GM12878 (cell line): ENCODE data around the gene BCAS3. TPM values are rescaled to one million over a fixed set of nuclear protein-coding genes. Genes with fewer than 3 reads are reported as not detected.

ENCODE experiments used
- ATAC-seq: fragments of 200-7000 bp; cut with Tn5 transposase; 3 replicates; pipeline ENCODE4 v1.9.1; 2020; ENCODE audit warnings: mild to moderate bottlenecking, moderate library complexity
- BruUV-seq: library from RNA; stranded (reverse); fragments of 400-500 nt; replicated peaks from 2 replicates; lab custom pipeline; 2021; lab: Mats Ljungman, UMichigan
- CTCF ChIA-PET: fragments of 300-600 bp; sonication (Branson Sonifier 250); formaldehyde crosslinking; extraction: SDS; loops from one replicate; lab custom pipeline; 2021; ENCODE audit warnings: inconsistent platforms; lab: Yijun Ruan, JAX
- POLR2A ChIA-PET: fragments of 350-600 bp; formaldehyde crosslinking; extraction: SDS; loops from one replicate; lab custom pipeline; 2021; ENCODE audit warnings: inconsistent platforms; lab: Charles Lee
- RAD21 ChIA-PET: fragments of 300-600 bp; sonication (Branson Sonifier 250); formaldehyde crosslinking; loops from one replicate; lab custom pipeline; 2023; ENCODE audit warnings: antibody characterized with exemption; ENCODE audit not compliant: unreplicated experiment; lab: Charles Lee
- SMC1A ChIA-PET: fragments of 300-600 bp; sonication (Branson Sonifier 250); formaldehyde crosslinking; loops from one replicate; lab custom pipeline; 2023; ENCODE audit not compliant: unreplicated experiment, uncharacterized antibody; lab: Charles Lee
- DNase-seq: peaks from one replicate; pipeline ENCODE4 v3.0.0-alpha.2; 2011; ENCODE audit warnings: low read depth, low spot score
- FAIRE-seq: peaks from 3 replicates; lab custom pipeline; 2011; peaks lifted over from hg19 to GRCh38; lab: Jason Lieb, UNC
- H2AFZ ChIP-seq: 2 replicates; pipeline ENCODE4 v1.6.0; 2011; ENCODE audit warnings: low read depth, low read length, control low read depth; ENCODE audit not compliant: control insufficient read depth
- H3K27ac ChIP-seq: 2 replicates; pipeline ENCODE4 v1.5.1; 2011; ENCODE audit warnings: control low read depth; ENCODE audit not compliant: control insufficient read depth, insufficient read depth
- H3K27me3 ChIP-seq, 2 experiments: replicated peaks in 1 of 2; 2 replicates each; pipeline versions ENCODE4 v1.6.0 to v1.6.1; 2011; ENCODE audit warnings: low read length in 1 of 2; ENCODE audit not compliant: control insufficient read depth in 2 of 2, insufficient read depth in 2 of 2
- H3K36me3 ChIP-seq, 2 experiments: 2 replicates each; pipeline ENCODE4 v1.5.1; 2011; ENCODE audit warnings: low read length in 1 of 2; ENCODE audit not compliant: control insufficient read depth in 2 of 2, insufficient read depth in 2 of 2
- H3K4me1 ChIP-seq: 2 replicates; pipeline ENCODE4 v1.6.1; 2011; ENCODE audit warnings: mild to moderate bottlenecking, low read length, moderate library complexity, mixed read lengths; ENCODE audit not compliant: control insufficient read depth, insufficient read depth
- H3K4me2 ChIP-seq: 2 replicates; pipeline ENCODE4 v1.6.0; 2011; ENCODE audit warnings: control low read depth; ENCODE audit not compliant: control insufficient read depth, insufficient read depth
- H3K4me3 ChIP-seq: fragments of 200-600 bp; sonication (generic); 2 replicates; pipeline ENCODE4 v1.5.1; 2016
- H3K79me2 ChIP-seq: 2 replicates; pipeline ENCODE4 v1.6.0; 2011; ENCODE audit warnings: low read length; ENCODE audit not compliant: control insufficient read depth, insufficient read depth
- H3K9ac ChIP-seq: 2 replicates; pipeline ENCODE4 v1.8.0; 2011; ENCODE audit warnings: low read length, control low read depth, mixed read lengths; ENCODE audit not compliant: control insufficient read depth, insufficient read depth
- H3K9me3 ChIP-seq: replicated peaks from 3 replicates; pipeline ENCODE4 v1.5.1; 2011; ENCODE audit warnings: mild to moderate bottlenecking, low read length; ENCODE audit not compliant: control insufficient read depth, insufficient read depth
- H4K20me1 ChIP-seq: 2 replicates; pipeline ENCODE4 v1.6.0; 2011; ENCODE audit not compliant: control insufficient read depth, insufficient read depth
- BACH1 ChIP-seq: fragments of 450-650 bp; IDR thresholded peaks from 2 replicates; pipeline ENCODE4 v1.6.1; 2017; ENCODE audit warnings: mild to moderate bottlenecking, borderline replicate concordance
- CHD1 ChIP-seq: IDR thresholded peaks from 2 replicates; pipeline ENCODE4 v1.6.1; 2012; ENCODE audit warnings: low read depth, low read length, improper control_type of control experiment
- HDGF ChIP-seq: fragments of 450-650 bp; IDR thresholded peaks from 2 replicates; pipeline ENCODE4 v1.6.1; 2016; ENCODE audit warnings: antibody characterized with exemption
- JUNB ChIP-seq: IDR thresholded peaks from 2 replicates; pipeline ENCODE4 v1.6.1; 2016; ENCODE audit warnings: antibody characterized with exemption, mild to moderate bottlenecking
- KDM1A ChIP-seq: fragments of 200-600 bp; sonication (generic); IDR thresholded peaks from 2 replicates; pipeline ENCODE4 v1.6.1; 2016; ENCODE audit warnings: borderline replicate concordance
- NFXL1 ChIP-seq: fragments of 450-650 bp; IDR thresholded peaks from 2 replicates; pipeline ENCODE4 v1.6.1; 2017; ENCODE audit warnings: antibody characterized with exemption, mild to moderate bottlenecking, borderline replicate concordance
- NFYA ChIP-seq: IDR thresholded peaks from 2 replicates; pipeline ENCODE4 v1.6.1; 2011; ENCODE audit warnings: low read depth, mild to moderate bottlenecking, low read length, improper control_type of control experiment, borderline replicate concordance
- PBX3 ChIP-seq: IDR thresholded peaks from 2 replicates; pipeline ENCODE4 v1.6.1; 2011; ENCODE audit warnings: mild to moderate bottlenecking, low read depth, low read length, moderate library complexity; ENCODE audit not compliant: insufficient replicate concordance
- PML ChIP-seq: IDR thresholded peaks from 2 replicates; pipeline ENCODE4 v1.6.1; 2012; ENCODE audit warnings: low read length, inconsistent platforms
- RAD51 ChIP-seq: fragments of 450-650 bp; IDR thresholded peaks from 2 replicates; pipeline ENCODE4 v1.6.1; 2016; ENCODE audit warnings: moderate library complexity, mild to moderate bottlenecking, inconsistent platforms
- SMAD1 ChIP-seq: fragments of 450-650 bp; IDR thresholded peaks from 2 replicates; pipeline ENCODE4 v1.6.1; 2018; ENCODE audit warnings: mild to moderate bottlenecking, low read depth; ENCODE audit not compliant: partially characterized antibody
- TBL1XR1 ChIP-seq: IDR thresholded peaks from 2 replicates; pipeline ENCODE4 v1.6.1; 2012; ENCODE audit warnings: low read depth, low read length, improper control_type of control experiment
- TCF12 ChIP-seq: IDR thresholded peaks from 2 replicates; pipeline ENCODE4 v1.6.1; 2011; ENCODE audit warnings: low read depth, mild to moderate bottlenecking, low read length
- ZNF384 ChIP-seq: IDR thresholded peaks from 2 replicates; pipeline ENCODE4 v1.6.1; 2012; ENCODE audit warnings: low read depth, mild to moderate bottlenecking, low read length, improper control_type of control experiment, borderline replicate concordance
- WGBS: methylation state at CpG from one replicate; pipeline ENCODE4 v1.1.6; 2016; ENCODE audit warnings: low lambda C conversion rate; ENCODE audit not compliant: insufficient replicate concordance, insufficient coverage; ENCODE audit errors: missing lambda C conversion rate; 5-methylcytosine and 5-hydroxymethylcytosine counted together
- in situ Hi-C: fragments of 300-500 bp; cut with MboI; formaldehyde crosslinking; loops from 9 replicates; pipeline ENCODE4 v1.14.3; 2018; ENCODE audit warnings: mixed read lengths
- intact Hi-C: fragments of 100-400 bp; cut with micrococcal nuclease; formaldehyde crosslinking; loops from one replicate; pipeline ENCODE4 v1.14.2; 2022; ENCODE audit not compliant: unreplicated experiment
- polyA plus RNA-seq, 11 experiments: library from polyadenylated mRNA; depleted of rRNA in 4 of 11; unstranded in 6 of 11; stranded (reverse) in 5 of 11; fragments of >200 nt; fragmentation: Nextera tagmentation in 4 of 11; fragmentation: Illumina TruSeq in 1 of 11; extraction: Ambion mirVana in 4 of 11; extraction: Trizol in 1 of 11; gene quantifications; 1 replicate in 1 of 11; 2 replicates in 10 of 11; pipeline versions ENCODE4 v1.2.1 to v1.2.3, GENCODE V29; 2011 to 2016; ENCODE audit warnings: inconsistent platforms in 2 of 11, missing spikeins in 2 of 11, low read depth in 1 of 11
- total RNA-seq, 4 experiments: library from RNA; depleted of rRNA in 3 of 4; stranded (reverse); fragments of >200 nt in 3 of 4; fragmentation: Illumina TruSeq in 1 of 4; extraction: Trizol in 1 of 4; gene quantifications; 2 replicates each; pipeline versions ENCODE4 v1.2.1 to v1.2.3, GENCODE V29; 2013 to 2021
- TF ChIP-seq, protein P1 (sequence below): IDR thresholded peaks from 2 replicates; pipeline ENCODE4 v1.6.1; 2011; ENCODE audit warnings: low read depth, mild to moderate bottlenecking, low read length, moderate library complexity, borderline replicate concordance; ENCODE audit errors: extremely low read depth

BCAS3 gene
- total and polyA plus RNA-seq, 10 of the 15 experiments (the other 5 are each of a cell fraction or from before 2014, with no cell fraction given): 2.1 to 11.0 (median 6.6) TPM

GRCh38 chr17:60677308-60678117 is at the start of gene BCAS3 (continued):
- peak; percentile 99 for TF ChIP-seq PBX3
- no peak for TF ChIP-seq KDM1A
- TF ChIP-seq PML: no peak
- TF ChIP-seq, protein P1, sequence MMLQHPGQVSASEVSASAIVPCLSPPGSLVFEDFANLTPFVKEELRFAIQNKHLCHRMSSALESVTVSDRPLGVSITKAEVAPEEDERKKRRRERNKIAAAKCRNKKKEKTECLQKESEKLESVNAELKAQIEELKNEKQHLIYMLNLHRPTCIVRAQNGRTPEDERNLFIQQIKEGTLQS: no peak
- no peak for TF ChIP-seq JUNB
- no peak for TF ChIP-seq CHD1
- peak; percentile 96 for TF ChIP-seq NFYA
- TF ChIP-seq TCF12: 0 out of 2 replicates have a peak, but pooled peaks have one; percentile 3
- peak; percentile 57; the same call in 1 of the 2 replicates for TF ChIP-seq TBL1XR1
- TF ChIP-seq HDGF: peak; percentile 91

DNA sequence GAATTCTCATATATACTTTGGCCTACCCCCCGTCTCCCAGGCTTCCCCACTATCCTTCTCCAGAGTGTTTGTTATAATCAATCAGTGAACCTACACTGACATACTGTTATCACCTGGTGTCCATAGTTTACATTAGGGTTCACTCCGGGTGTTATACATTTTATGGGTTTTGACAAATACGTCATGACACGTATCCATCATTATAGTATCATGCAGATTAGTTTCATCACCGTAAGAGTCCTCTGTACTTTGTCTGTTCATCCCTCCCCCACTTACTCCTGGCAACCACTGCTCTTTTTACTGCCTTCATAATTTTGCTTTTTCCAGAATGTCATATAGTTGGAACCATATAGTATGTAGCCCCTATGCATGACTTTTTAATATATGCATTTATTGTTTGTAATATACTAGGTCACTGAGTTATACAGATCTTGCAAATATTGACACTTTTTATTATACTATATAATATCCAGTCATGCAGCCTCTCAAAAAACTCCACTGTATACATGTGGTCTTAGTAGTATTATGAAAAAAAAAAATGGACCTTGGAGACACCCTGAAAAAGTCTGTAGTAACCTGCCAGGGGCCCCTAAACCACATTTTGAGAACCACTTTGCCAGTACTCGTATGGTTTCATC is 49.3 kb upstream of the BCAS3 start:
- H3K79me2 ChIP-seq: peaks cover 4% of the 10 kb centered on the region
- H3K4me2 ChIP-seq: no peak overlapping the region
- FAIRE-seq: no peak
- H3K4me3 ChIP-seq: no peak overlapping the region
- POLR2A ChIA-PET: no interaction called here
- H3K9me3 ChIP-seq: no peaks in the 10 kb centered on the region
- no peak for ATAC-seq
- CTCF ChIA-PET: interaction anchor here (1.3 to 2.6 kb wide), 2 partner anchors 10 kb away, joined by 6 to 13 read pairs; no protein-coding TSS in a partner anchor
- BruUV-seq: no TSS peak
- RAD21 ChIA-PET: no interaction called here
- TF ChIP-seq RAD51 (no peak), BACH1 (no peak), NFXL1 (peak; percentile 52; the same call in 1 of the 2 replicates), ZNF384 (no peak), SMAD1 (no peak)
- peaks cover 0 to 2% of the 10 kb centered on the region in 2 experiments; a peak in 2 of 4 replicates for H3K36me3 ChIP-seq
- intact Hi-C loops (no loop called here), in situ Hi-C loops (loop anchor here (25.0 kb wide), 1 partner anchor 491 kb away; the partner anchor contains the start of gene CA4)
- WGBS: 97% methylated on average over 6 of the region's 6 CpGs
- SMC1A ChIA-PET: interaction anchor here (1.3 kb wide), 1 partner anchor 10 kb away, joined by 3 read pairs; no protein-coding TSS in a partner anchor
- H2AFZ ChIP-seq: no peak overlapping the region
- no peaks in the 10 kb centered on the region for H4K20me1 ChIP-seq
- no peaks in the 10 kb centered on the region for H3K27me3 ChIP-seq
- DNase-seq: no peak
- H3K27ac ChIP-seq: no peak overlapping the region
- H3K9ac ChIP-seq: no peak overlapping the region
- no peaks in the 10 kb centered on the region for H3K4me1 ChIP-seq
